Fibroblast of skin of left quadriceps (primary cell): Measurements from ENCODE around the gene RBM3.

Source experiments
- DNase-seq, 2 experiments: peaks; one replicate each; pipeline ENCODE4 v3.0.0-alpha.2; 2013; ENCODE audit warnings: low read depth in 2 of 2

RBM3 gene

GRCh38 chrX:48626401-48627298 is 52.4 kb downstream of the RBM3 start:
- DNase-seq = no peak
